OCI-LY7 (cell line): ENCODE measurements around the gene PKLR. TPM values are rescaled to one million over a fixed set of nuclear protein-coding genes. Genes with fewer than 3 reads are reported as not detected.

Experiments
- BruUV-seq: library from RNA; stranded (reverse); fragments of 400-500 nt; replicated peaks from 2 replicates; lab custom pipeline; 2021; lab: Mats Ljungman, UMichigan
- CTCF ChIA-PET: fragments of 300-600 bp; sonication (Branson Sonifier 250); formaldehyde crosslinking; loops from one replicate; lab custom pipeline; 2022; ENCODE audit warnings: antibody characterized with exemption; ENCODE audit not compliant: unreplicated experiment; lab: Charles Lee
- POLR2A ChIA-PET: fragments of 300-600 bp; sonication (Branson Sonifier 250); formaldehyde crosslinking; loops from one replicate; lab custom pipeline; 2022; ENCODE audit warnings: antibody characterized with exemption; lab: Charles Lee
- DNase-seq: peaks from one replicate; pipeline ENCODE4 v3.0.0-alpha.2; 2015; ENCODE audit warnings: low spot score
- H2AFZ ChIP-seq: fragments of 200-600 bp; sonication (generic), shearing (Covaris generic); 2 replicates; pipeline ENCODE4 v1.6.1; 2014; ENCODE audit warnings: mild to moderate bottlenecking, antibody characterized with exemption, low read length, moderate library complexity
- H3K27ac ChIP-seq: fragments of 200-600 bp; sonication (generic); 2 replicates; pipeline ENCODE4 v1.5.1; 2014; ENCODE audit warnings: mixed run types, low read depth, mild to moderate bottlenecking, moderate library complexity, low read length, inconsistent platforms; ENCODE audit not compliant: poor library complexity, severe bottlenecking
- H3K36me3 ChIP-seq: fragments of 200-600 bp; sonication (generic); 2 replicates; pipeline ENCODE4 v1.6.1; 2014; ENCODE audit warnings: mild to moderate bottlenecking, antibody characterized with exemption, low read length, moderate library complexity, mixed read lengths; ENCODE audit not compliant: insufficient read depth
- H3K4me1 ChIP-seq: fragments of 200-600 bp; sonication (generic); 2 replicates; pipeline ENCODE4 v1.5.1; 2014; ENCODE audit warnings: mild to moderate bottlenecking, low read length; ENCODE audit not compliant: insufficient read depth, poor library complexity, severe bottlenecking
- H3K4me2 ChIP-seq: fragments of 200-600 bp; sonication (generic); 2 replicates; pipeline ENCODE4 v1.6.1; 2014; ENCODE audit warnings: mild to moderate bottlenecking, low read length
- H3K4me3 ChIP-seq: fragments of 200-600 bp; sonication (generic); 2 replicates; pipeline ENCODE4 v1.5.1; 2014; ENCODE audit warnings: mild to moderate bottlenecking, low read depth, low read length; ENCODE audit not compliant: poor library complexity, severe bottlenecking
- H3K79me2 ChIP-seq: fragments of 200-600 bp; sonication (generic); 2 replicates; pipeline ENCODE4 v1.6.1; 2016; ENCODE audit warnings: low read depth, mild to moderate bottlenecking, low read length, moderate library complexity, mixed read lengths; ENCODE audit not compliant: insufficient read depth
- H3K9me2 ChIP-seq: fragments of 200-600 bp; sonication (generic); 2 replicates; pipeline ENCODE4 v1.6.1; 2016; ENCODE audit warnings: mild to moderate bottlenecking, low read length, mixed read lengths; ENCODE audit not compliant: insufficient read depth
- H3K9me3 ChIP-seq: fragments of 200-600 bp; sonication (generic); 2 replicates; pipeline ENCODE4 v1.6.1; 2014; ENCODE audit warnings: mild to moderate bottlenecking, mixed run types, low read length, mixed read lengths
- H4K20me1 ChIP-seq: fragments of 200-600 bp; sonication (generic); 2 replicates; pipeline ENCODE4 v1.6.1; 2014; ENCODE audit warnings: mild to moderate bottlenecking, antibody characterized with exemption, low read length, moderate library complexity, mixed read lengths; ENCODE audit not compliant: insufficient read depth
- EZH2phosphoT487 ChIP-seq: fragments of 200-600 bp; sonication (generic); IDR thresholded peaks from 2 replicates; pipeline ENCODE4 v1.6.1; 2018; ENCODE audit warnings: low read depth, borderline replicate concordance, mild to moderate bottlenecking, mixed run types, antibody characterized with exemption, low read length, moderate library complexity, mixed read lengths
- intact Hi-C: fragments of 100-400 bp; cut with micrococcal nuclease; formaldehyde crosslinking; loops from one replicate; pipeline ENCODE4 v1.10.0; 2022; ENCODE audit not compliant: unreplicated experiment
- microRNA-seq: library from miRNA; unstranded; fragments of <30 nt; microRNA quantifications from one replicate; pipeline ENCODE4 v1.2.0, GENCODE V29; 2022; ENCODE audit warnings: borderline replicate concordance
- total RNA-seq, 2 experiments: library from RNA; depleted of rRNA in 1 of 2; stranded (reverse); fragments of >200 nt in 1 of 2; shearing (Covaris generic) in 1 of 2; gene quantifications; 2 replicates each; pipeline ENCODE4 v1.2.3, GENCODE V29; 2014 to 2022
- TF ChIP-seq, protein P1 (sequence below): fragments of 200-600 bp; sonication (generic); conservative IDR thresholded peaks from 2 replicates; pipeline ENCODE4 v1.5.1; 2014; ENCODE audit warnings: mild to moderate bottlenecking, antibody characterized with exemption, low read length, moderate library complexity, mixed read lengths

PKLR gene
- total RNA-seq, 2 experiments from 2014 or later: 0.19 to 0.51 TPM

DNA sequence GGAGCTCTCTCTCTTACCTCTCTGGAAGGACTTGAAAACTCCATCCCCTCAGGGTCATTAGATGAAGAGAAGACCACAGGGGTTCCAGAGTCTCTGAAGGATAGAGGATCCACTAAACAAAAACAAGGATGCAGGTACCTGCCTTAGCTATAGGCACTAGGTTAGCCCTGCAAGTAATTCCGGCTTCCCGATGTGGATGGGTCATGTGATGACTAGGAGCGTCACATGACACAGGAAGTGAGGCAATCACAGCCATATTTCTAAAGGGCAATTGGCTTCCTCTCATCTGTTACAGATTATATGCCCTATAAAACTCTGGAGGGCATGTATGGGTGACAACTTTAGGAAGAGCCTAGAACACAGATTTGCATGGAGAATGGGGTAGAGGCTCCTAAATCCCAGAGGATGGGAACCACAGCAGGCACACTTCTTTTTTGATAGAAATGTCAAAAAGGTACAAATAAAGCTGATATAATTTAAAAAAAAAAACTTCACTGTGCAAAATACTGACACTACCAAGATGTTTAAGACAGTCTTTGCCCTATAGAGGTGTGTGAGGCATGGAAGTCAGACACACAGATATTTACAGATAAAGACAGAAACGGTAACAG lies 60.1 kb downstream of the PKLR start:
- Histone ChIP-seq H3K9me2 (no peaks in the 10 kb centered on the region), H3K79me2 (peaks cover 16% of the 10 kb centered on the region; the same call in 1 of the 2 replicates), H2AFZ (peak overlapping the region; percentile 30; the same call in 1 of the 2 replicates), H3K9me3 (no peaks in the 10 kb centered on the region), H3K4me3 (peak overlapping the region; percentile 70), H3K36me3 (peaks cover 10% of the 10 kb centered on the region), H3K4me2 (peak overlapping the region; percentile 96), H4K20me1 (no peaks in the 10 kb centered on the region), H3K27ac (peak overlapping the region; percentile 46), H3K4me1 (peaks cover 38% of the 10 kb centered on the region)
- intact Hi-C loops: no loop called here
- peak; percentile 86 for DNase-seq
- CTCF ChIA-PET: interaction anchor here (0.9 kb wide), 1 partner anchor 10 kb away, joined by 3 read pairs; no protein-coding TSS in a partner anchor
- BruUV-seq: no TSS peak
- POLR2A ChIA-PET: interaction anchor here (0.7 to 1.1 kb wide), 2 partner anchors 14 to 268 kb away, joined by 3 to 4 read pairs; no protein-coding TSS in a partner anchor
- TF ChIP-seq EZH2phosphoT487: no peak
- TF ChIP-seq, protein P1, sequence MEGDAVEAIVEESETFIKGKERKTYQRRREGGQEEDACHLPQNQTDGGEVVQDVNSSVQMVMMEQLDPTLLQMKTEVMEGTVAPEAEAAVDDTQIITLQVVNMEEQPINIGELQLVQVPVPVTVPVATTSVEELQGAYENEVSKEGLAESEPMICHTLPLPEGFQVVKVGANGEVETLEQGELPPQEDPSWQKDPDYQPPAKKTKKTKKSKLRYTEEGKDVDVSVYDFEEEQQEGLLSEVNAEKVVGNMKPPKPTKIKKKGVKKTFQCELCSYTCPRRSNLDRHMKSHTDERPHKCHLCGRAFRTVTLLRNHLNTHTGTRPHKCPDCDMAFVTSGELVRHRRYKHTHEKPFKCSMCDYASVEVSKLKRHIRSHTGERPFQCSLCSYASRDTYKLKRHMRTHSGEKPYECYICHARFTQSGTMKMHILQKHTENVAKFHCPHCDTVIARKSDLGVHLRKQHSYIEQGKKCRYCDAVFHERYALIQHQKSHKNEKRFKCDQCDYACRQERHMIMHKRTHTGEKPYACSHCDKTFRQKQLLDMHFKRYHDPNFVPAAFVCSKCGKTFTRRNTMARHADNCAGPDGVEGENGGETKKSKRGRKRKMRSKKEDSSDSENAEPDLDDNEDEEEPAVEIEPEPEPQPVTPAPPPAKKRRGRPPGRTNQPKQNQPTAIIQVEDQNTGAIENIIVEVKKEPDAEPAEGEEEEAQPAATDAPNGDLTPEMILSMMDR: no peak

Small RNA genes within 50 kb of the gene (microRNA-seq; reads per million reads assigned to microRNA genes)
- gene MIR555: not detected

Other genes starting within 250 kb of the PKLR start
- 10.5 and 11.5 TPM in 2 replicates for gene EFNA4, start 237.7 kb downstream of the PKLR start, total RNA-seq (2014; rRNA removed; shearing (Covaris generic))
- gene EFNA4, start 237.7 kb downstream of the PKLR start, total RNA-seq (2022): 9.0 and 10.1 TPM in 2 replicates
- 5.7 and 6.7 TPM in 2 replicates for gene EFNA3, start 222.6 kb downstream of the PKLR start, total RNA-seq (2014; rRNA removed; shearing (Covaris generic))
- gene EFNA3, start 222.6 kb downstream of the PKLR start, total RNA-seq (2022): 4.8 and 10.8 TPM in 2 replicates
- gene EFNA1, start 173.6 kb downstream of the PKLR start, total RNA-seq (2014; rRNA removed; shearing (Covaris generic)): not detected in 2 replicates
- not detected in 2 replicates for gene EFNA1, start 173.6 kb downstream of the PKLR start, total RNA-seq (2022)
- gene SLC50A1, start 165.6 kb downstream of the PKLR start, total RNA-seq (2014; rRNA removed; shearing (Covaris generic)): 11.6 and 12.3 TPM in 2 replicates
- gene SLC50A1, start 165.6 kb downstream of the PKLR start, total RNA-seq (2022): 46.1 and 48.0 TPM in 2 replicates
- 32.5 and 41.8 TPM in 2 replicates for gene DPM3, start 160.9 kb downstream of the PKLR start, total RNA-seq (2014; rRNA removed; shearing (Covaris generic))
- 56.2 and 65.9 TPM in 2 replicates for gene DPM3, start 160.9 kb downstream of the PKLR start, total RNA-seq (2022)
- gene KRTCAP2, start 128.1 kb downstream of the PKLR start, total RNA-seq (2014; rRNA removed; shearing (Covaris generic)): 80.5 and 128 TPM in 2 replicates
- 141 and 166 TPM in 2 replicates for gene KRTCAP2, start 128.1 kb downstream of the PKLR start, total RNA-seq (2022)
- 1.3 and 3.1 TPM in 2 replicates for gene TRIM46, start 127.6 kb downstream of the PKLR start, total RNA-seq (2014; rRNA removed; shearing (Covaris generic))
- gene TRIM46, start 127.6 kb downstream of the PKLR start, total RNA-seq (2022): 3.9 and 4.5 TPM in 2 replicates
- 6.9 and 11.1 TPM in 2 replicates for gene THBS3, start 93.5 kb downstream of the PKLR start, total RNA-seq (2014; rRNA removed; shearing (Covaris generic))
- 28.7 and 37.1 TPM in 2 replicates for gene THBS3, start 93.5 kb downstream of the PKLR start, total RNA-seq (2022)
- gene MTX1, start 92.7 kb downstream of the PKLR start, total RNA-seq (2014; rRNA removed; shearing (Covaris generic)): 67.6 and 70.2 TPM in 2 replicates
- gene MTX1, start 92.7 kb downstream of the PKLR start, total RNA-seq (2022): 43.9 and 45.7 TPM in 2 replicates
- gene ENTREP3, start 46.0 kb downstream of the PKLR start, total RNA-seq (2014; rRNA removed; shearing (Covaris generic)): 6.6 and 9.1 TPM in 2 replicates
- 53.1 and 59.3 TPM in 2 replicates for gene ENTREP3, start 46.0 kb downstream of the PKLR start, total RNA-seq (2022)
- gene SCAMP3, start 39.1 kb downstream of the PKLR start, total RNA-seq (2014; rRNA removed; shearing (Covaris generic)): 45.4 and 58.3 TPM in 2 replicates
- 66.0 and 74.7 TPM in 2 replicates for gene SCAMP3, start 39.1 kb downstream of the PKLR start, total RNA-seq (2022)
- gene CLK2, start 27.9 kb downstream of the PKLR start, total RNA-seq (2014; rRNA removed; shearing (Covaris generic)): 59.8 and 96.7 TPM in 2 replicates
- gene CLK2, start 27.9 kb downstream of the PKLR start, total RNA-seq (2022): 107 and 121 TPM in 2 replicates
- 4.9 and 6.7 TPM in 2 replicates for gene HCN3, start 24.0 kb downstream of the PKLR start, total RNA-seq (2014; rRNA removed; shearing (Covaris generic))
- gene HCN3, start 24.0 kb downstream of the PKLR start, total RNA-seq (2022): 19.0 and 19.2 TPM in 2 replicates
- gene FDPS, start 7.4 kb upstream of the PKLR start, total RNA-seq (2014; rRNA removed; shearing (Covaris generic)): 254 and 263 TPM in 2 replicates
- 492 and 531 TPM in 2 replicates for gene FDPS, start 7.4 kb upstream of the PKLR start, total RNA-seq (2022)
- 7.1 and 15.1 TPM in 2 replicates for gene RUSC1, start 19.5 kb upstream of the PKLR start, total RNA-seq (2014; rRNA removed; shearing (Covaris generic))
- 20.9 and 25.6 TPM in 2 replicates for gene RUSC1, start 19.5 kb upstream of the PKLR start, total RNA-seq (2022)